Measurements from ENCODE around the gene EIF2D. TPM values are rescaled to one million over a fixed set of nuclear protein-coding genes. Genes with fewer than 3 reads are reported as not detected.
A peak's percentile ranks its signal among the peaks of the same experiment; 100 is the strongest.

The EIF2D gene
- total and polyA plus RNA-seq, 7 experiments from 2014 or later = 33.5 to 73.0 (median 53.4) TPM

DNA sequence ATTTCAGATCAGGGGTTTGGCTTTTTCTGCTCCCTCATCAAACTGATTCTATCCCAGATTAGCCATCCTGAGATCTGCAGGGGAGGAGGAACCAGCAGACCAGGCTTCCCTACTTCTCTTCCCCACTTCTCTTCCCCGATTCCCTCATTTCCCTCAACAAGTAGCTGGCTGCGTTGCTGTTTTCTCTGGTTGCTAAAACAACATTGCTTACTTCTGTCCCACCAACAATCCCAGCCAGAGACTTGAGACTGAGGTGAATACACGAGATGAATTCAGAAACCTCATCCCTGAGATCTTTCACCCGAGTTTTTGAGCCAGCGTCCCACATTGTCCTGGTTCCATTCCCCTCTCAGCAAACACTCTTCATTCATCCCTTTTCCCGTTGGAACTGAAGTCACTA lies 45.5 kb upstream of the EIF2D start:
- H3K9me3 ChIP-seq (ENCODE audit: control insufficient read depth in 2 of 3, low read length in 3 of 3) = no peaks in the 10 kb centered on the region
- Mint-ChIP-seq H3K36me3 (peaks cover 0 to 3% (median 0%) of the 10 kb centered on the region in 5 donors), H3K4me3 (no peak overlapping the region), H3K27me3 (peaks cover 13 to 35% (median 31%) of the 10 kb centered on the region in 5 donors), H3K4me1 (peaks cover 5 to 13% (median 10%) of the 10 kb centered on the region in 7 donors), H3K27ac (no peak overlapping the region), H3K9me3 (no peaks in the 10 kb centered on the region)
- H3K4me3 ChIP-seq (ENCODE audit: low read length) = no peak overlapping the region
- H3K27ac ChIP-seq (ENCODE audit: low read depth, low read length) = no peak overlapping the region
- intact Hi-C loops (cut with micrococcal nuclease) = loop anchor here (1.0 to 2.0 kb wide), 3 partner anchors 59 to 325 kb away; no protein-coding TSS in a partner anchor
- ChIA-PET CTCF (interaction anchor here (0.7 to 1.3 kb wide), 3 partner anchors 19 to 1134 kb away, joined by 3 read pairs; no protein-coding TSS in a partner anchor), POLR2A (interaction anchor here (0.6 kb wide), 2 partner anchors 53 to 167 kb away, joined by 3 to 4 read pairs; no protein-coding TSS in a partner anchor)
- no peaks in the 10 kb centered on the region for H3K4me1 ChIP-seq (ENCODE audit: control insufficient read depth in 2 of 2, insufficient read depth in 2 of 2, low read length in 2 of 2)
- no peaks in the 10 kb centered on the region for H3K36me3 ChIP-seq (ENCODE audit: control insufficient read depth in 2 of 3, insufficient read depth in 3 of 3, low read length in 3 of 3)
- ATAC-seq = no peak
- no peak for DNase-seq
- H3K27me3 ChIP-seq (ENCODE audit: control insufficient read depth in 2 of 2, insufficient read depth in 2 of 2, low read length in 2 of 2) = peaks cover 0 to 4% of the 10 kb centered on the region in 2 donors

DNA sequence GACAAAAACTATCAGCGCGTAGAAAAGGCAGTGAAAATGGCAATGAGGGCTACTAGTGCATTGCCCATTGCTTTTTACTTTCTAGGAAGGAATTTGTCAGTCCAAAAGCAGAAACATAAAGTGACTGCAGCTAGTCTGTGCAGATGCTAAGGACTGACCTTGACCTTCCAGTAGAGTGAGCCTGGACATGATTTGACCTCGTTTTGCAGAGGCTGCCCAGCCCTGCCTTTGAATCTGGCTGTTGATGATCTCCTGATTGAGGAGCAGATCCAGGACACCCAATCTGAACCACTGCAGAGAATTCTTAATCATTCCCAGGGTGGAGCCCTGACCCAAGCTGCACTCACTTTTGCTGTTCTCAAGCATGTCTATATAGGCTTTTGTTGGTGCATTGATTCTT lies 44.7 kb upstream of the EIF2D start:
- Mint-ChIP-seq H3K4me3 (no peak overlapping the region), H3K4me1 (peaks cover 5 to 12% (median 9%) of the 10 kb centered on the region in 7 donors), H3K9me3 (no peaks in the 10 kb centered on the region), H3K27me3 (peaks cover 13 to 34% (median 26%) of the 10 kb centered on the region in 5 donors), H3K27ac (peak overlapping the region in 1 of 9 donors; percentile 42), H3K36me3 (peaks cover 0 to 7% (median 0%) of the 10 kb centered on the region in 5 donors)
- no peak overlapping the region for H3K27ac ChIP-seq (ENCODE audit: low read depth, low read length)
- intact Hi-C loops (cut with micrococcal nuclease) = no loop called here
- ChIA-PET CTCF (interaction anchor here (1.1 to 3.4 kb wide), 3 partner anchors 16 to 22 kb away, joined by 3 to 15 read pairs (median 3); partner anchors contain the start of gene DYRK3), POLR2A (no interaction called here)
- no peak overlapping the region for H3K4me3 ChIP-seq (ENCODE audit: low read length)
- DNase-seq (no peak), ATAC-seq (no peak)
- H3K27me3 ChIP-seq (ENCODE audit: control insufficient read depth in 2 of 2, insufficient read depth in 2 of 2, low read length in 2 of 2) = peaks cover 0 to 4% of the 10 kb centered on the region in 2 donors
- H3K4me1 ChIP-seq (ENCODE audit: control insufficient read depth in 2 of 2, insufficient read depth in 2 of 2, low read length in 2 of 2) = no peaks in the 10 kb centered on the region
- H3K9me3 ChIP-seq (ENCODE audit: control insufficient read depth in 2 of 3, low read length in 3 of 3) = no peaks in the 10 kb centered on the region
- no peaks in the 10 kb centered on the region for H3K36me3 ChIP-seq (ENCODE audit: control insufficient read depth in 2 of 3, insufficient read depth in 3 of 3, low read length in 3 of 3)

DNA sequence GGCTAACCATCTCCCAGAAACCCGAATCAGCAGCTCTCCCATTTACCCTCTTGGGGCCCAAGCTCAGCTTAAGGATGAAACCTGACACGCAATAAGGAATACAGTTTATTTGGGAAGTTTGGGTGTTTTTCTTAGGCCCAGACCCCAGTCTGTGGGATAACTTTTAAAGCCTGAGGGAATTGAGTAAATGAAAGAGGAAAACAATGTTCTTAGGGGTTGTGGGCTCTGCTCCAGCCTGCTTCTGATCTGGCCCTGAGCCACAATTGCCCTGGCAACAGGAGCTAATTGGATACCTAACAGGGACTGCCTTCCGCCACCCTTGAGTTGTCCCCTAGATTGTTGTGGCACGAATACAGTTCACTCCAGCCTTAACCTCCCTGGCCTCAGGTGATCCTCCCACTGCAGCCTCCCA lies 43.2 kb upstream of the EIF2D start:
- H3K4me1 Mint-ChIP-seq = peaks cover 5 to 12% (median 9%) of the 10 kb centered on the region in 7 donors
- CTCF ChIA-PET = interaction anchor here (0.6 to 3.7 kb wide), 3 partner anchors 8 to 110 kb away, joined by 3 to 19 read pairs (median 15); partner anchors contain the start of gene DYRK3

DNA sequence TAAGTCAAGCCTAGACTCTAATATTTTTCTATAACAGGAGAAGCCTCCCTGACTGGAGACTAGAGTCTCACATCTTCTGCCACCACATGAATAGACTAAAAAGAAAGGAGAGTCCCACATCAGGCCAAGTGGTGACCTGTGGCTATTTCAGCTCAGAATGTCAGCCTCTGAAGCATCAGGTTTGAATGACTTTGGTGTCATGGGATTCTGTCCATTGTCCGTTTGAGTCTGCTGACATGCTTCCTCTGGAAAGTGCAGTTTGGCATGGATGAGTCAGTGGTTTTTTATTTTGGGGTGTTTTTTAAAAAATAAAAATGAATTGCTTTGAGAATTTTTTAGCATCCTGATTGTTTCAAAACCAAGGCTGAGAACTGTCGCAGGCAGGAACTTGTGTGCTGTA lies 42.6 kb upstream of the EIF2D start:
- no peak overlapping the region for H3K4me3 Mint-ChIP-seq

More for the DNA sequence above, 43.2 kb upstream of the EIF2D start:
- Mint-ChIP-seq H3K27ac (no peak overlapping the region), H3K27me3 (peaks cover 13 to 30% (median 22%) of the 10 kb centered on the region in 5 donors), H3K9me3 (no peaks in the 10 kb centered on the region), H3K4me3 (no peak overlapping the region), H3K36me3 (peaks cover 0 to 14% (median 0%) of the 10 kb centered on the region in 5 donors)
- intact Hi-C loops (cut with micrococcal nuclease) = no loop called here
- no peaks in the 10 kb centered on the region for H3K9me3 ChIP-seq (ENCODE audit: control insufficient read depth in 2 of 3, low read length in 3 of 3)
- H3K36me3 ChIP-seq (ENCODE audit: control insufficient read depth in 2 of 3, insufficient read depth in 3 of 3, low read length in 3 of 3) = no peaks in the 10 kb centered on the region
- ATAC-seq (no peak), DNase-seq (no peak)
- no peak overlapping the region for H3K27ac ChIP-seq (ENCODE audit: low read depth, low read length)
- peaks cover 0 to 4% of the 10 kb centered on the region in 2 donors for H3K27me3 ChIP-seq (ENCODE audit: control insufficient read depth in 2 of 2, insufficient read depth in 2 of 2, low read length in 2 of 2)
- no peak overlapping the region for H3K4me3 ChIP-seq (ENCODE audit: low read length)
- H3K4me1 ChIP-seq (ENCODE audit: control insufficient read depth in 2 of 2, insufficient read depth in 2 of 2, low read length in 2 of 2) = no peaks in the 10 kb centered on the region
- POLR2A ChIA-PET = no interaction called here

DNA sequence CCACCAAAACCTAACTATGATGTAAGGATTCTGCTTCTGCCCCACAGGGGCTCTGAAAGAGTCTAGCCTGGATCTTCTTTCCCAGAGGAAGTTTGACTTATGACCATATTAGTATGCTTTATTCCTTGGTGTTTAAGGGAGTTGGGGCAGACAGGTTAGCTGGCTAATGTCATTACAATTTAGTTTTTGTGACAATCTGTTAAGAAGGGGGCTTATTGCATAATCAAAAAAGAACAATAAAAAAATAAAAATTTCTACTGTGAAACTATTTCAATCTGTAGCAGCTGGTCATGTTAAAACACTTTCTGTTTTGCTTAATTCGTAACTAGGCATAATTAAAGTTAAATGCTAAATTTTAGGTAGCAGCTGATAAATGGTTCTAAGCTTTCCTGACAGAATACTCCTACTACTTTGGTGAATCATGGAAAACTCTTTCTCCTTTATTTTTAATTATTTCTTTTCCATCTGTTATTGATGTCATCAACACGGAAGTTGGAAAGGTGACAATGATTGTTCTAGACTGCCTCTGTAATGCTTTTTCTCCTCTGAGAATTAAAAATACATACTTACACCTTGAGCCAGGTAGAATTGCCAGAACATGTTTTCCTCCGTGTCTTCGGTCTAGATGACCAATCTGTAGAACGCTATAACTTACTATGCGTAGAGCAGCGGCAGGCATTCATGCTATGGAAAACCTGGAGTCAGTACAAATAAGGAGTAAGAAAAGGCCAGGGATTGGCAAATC lies 41.6 kb upstream of the EIF2D start:
- Mint-ChIP-seq H3K27ac (no peak overlapping the region), H3K4me3 (no peak overlapping the region), H3K4me1 (peaks cover 5 to 10% (median 9%) of the 10 kb centered on the region in 7 donors), H3K27me3 (peaks cover 13 to 26% (median 21%) of the 10 kb centered on the region in 5 donors), H3K9me3 (no peaks in the 10 kb centered on the region), H3K36me3 (peaks cover 0 to 20% (median 0%) of the 10 kb centered on the region in 5 donors)
- ATAC-seq (no peak), DNase-seq (no peak)
- CTCF ChIA-PET = interaction anchor here (0.5 to 3.7 kb wide), 4 partner anchors 10 to 328 kb away, joined by 3 to 19 read pairs (median 10); partner anchors contain the start of gene DYRK3
- Histone ChIP-seq H3K36me3 (ENCODE audit: control insufficient read depth in 2 of 3, insufficient read depth in 3 of 3, low read length in 3 of 3) (no peaks in the 10 kb centered on the region), H3K4me3 (ENCODE audit: low read length) (no peak overlapping the region), H3K4me1 (ENCODE audit: control insufficient read depth in 2 of 2, insufficient read depth in 2 of 2, low read length in 2 of 2) (no peaks in the 10 kb centered on the region), H3K27me3 (ENCODE audit: control insufficient read depth in 2 of 2, insufficient read depth in 2 of 2, low read length in 2 of 2) (peaks cover 0 to 4% of the 10 kb centered on the region in 2 donors), H3K27ac (ENCODE audit: low read depth, low read length) (no peak overlapping the region), H3K9me3 (ENCODE audit: control insufficient read depth in 2 of 3, low read length in 3 of 3) (no peaks in the 10 kb centered on the region)
- POLR2A ChIA-PET = interaction anchor here (0.5 kb wide), 1 partner anchor 90 kb away, joined by 3 read pairs; no protein-coding TSS in a partner anchor
- intact Hi-C loops (cut with micrococcal nuclease) = no loop called here

More for the DNA sequence above, 42.6 kb upstream of the EIF2D start:
- Mint-ChIP-seq H3K9me3 (no peaks in the 10 kb centered on the region), H3K4me1 (peaks cover 5 to 11% (median 9%) of the 10 kb centered on the region in 7 donors), H3K36me3 (peaks cover 0 to 14% (median 0%) of the 10 kb centered on the region in 5 donors), H3K27me3 (peaks cover 13 to 26% (median 21%) of the 10 kb centered on the region in 5 donors), H3K27ac (no peak overlapping the region)
- Histone ChIP-seq H3K4me3 (ENCODE audit: low read length) (no peak overlapping the region), H3K9me3 (ENCODE audit: control insufficient read depth in 2 of 3, low read length in 3 of 3) (no peaks in the 10 kb centered on the region), H3K36me3 (ENCODE audit: control insufficient read depth in 2 of 3, insufficient read depth in 3 of 3, low read length in 3 of 3) (no peaks in the 10 kb centered on the region), H3K27ac (ENCODE audit: low read depth, low read length) (no peak overlapping the region), H3K27me3 (ENCODE audit: control insufficient read depth in 2 of 2, insufficient read depth in 2 of 2, low read length in 2 of 2) (peaks cover 0 to 4% of the 10 kb centered on the region in 2 donors), H3K4me1 (ENCODE audit: control insufficient read depth in 2 of 2, insufficient read depth in 2 of 2, low read length in 2 of 2) (no peaks in the 10 kb centered on the region)
- POLR2A ChIA-PET = no interaction called here
- no peak for ATAC-seq
- CTCF ChIA-PET = interaction anchor here (3.4 to 3.7 kb wide), 2 partner anchors 9 to 20 kb away, joined by 15 to 19 read pairs; partner anchors contain the start of gene DYRK3
- DNase-seq = no peak
- intact Hi-C loops (cut with micrococcal nuclease) = no loop called here

DNA sequence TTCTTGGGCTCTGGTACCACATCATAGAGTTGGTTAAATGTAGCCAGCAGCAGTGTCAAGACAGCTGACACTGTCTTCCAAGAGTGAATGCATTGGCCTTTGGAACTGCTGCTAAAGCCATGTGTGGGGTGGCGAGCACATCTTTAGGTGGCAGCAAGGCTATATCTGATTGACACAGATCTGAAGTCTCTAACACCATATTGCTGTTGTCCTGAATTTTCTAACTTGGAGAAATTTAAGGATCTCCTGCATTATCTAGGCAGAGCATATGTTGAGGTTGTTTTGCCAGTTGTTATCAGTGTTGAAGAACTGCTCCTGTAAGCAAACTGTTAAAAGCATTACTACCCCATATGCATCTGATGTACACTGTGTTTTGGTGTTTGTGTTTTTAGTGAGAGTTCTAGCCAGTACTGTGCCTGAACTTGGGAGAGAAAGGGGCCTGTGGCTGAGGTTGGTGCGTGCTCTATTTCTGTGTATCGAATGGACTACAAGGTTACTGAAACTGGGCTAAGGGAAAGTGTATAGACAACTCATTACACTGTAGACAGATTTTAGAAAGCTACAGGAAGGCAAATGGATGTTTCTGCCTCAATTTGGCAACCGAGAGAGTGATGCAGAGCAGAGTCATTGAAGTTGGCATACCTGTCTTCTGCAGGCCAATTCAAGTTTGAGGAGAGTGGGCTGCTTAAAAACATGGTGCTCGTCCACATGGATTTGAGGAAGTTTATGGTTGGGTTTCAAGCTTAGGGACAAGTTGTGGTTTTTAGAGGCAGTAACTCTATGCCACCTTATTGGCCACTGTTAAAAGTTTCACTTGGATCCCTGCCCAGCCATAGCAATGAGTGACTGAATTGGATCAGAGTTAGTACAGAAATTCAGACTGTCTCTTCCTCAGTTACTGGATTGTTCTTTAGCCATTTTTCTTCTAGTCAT lies 40.0 kb upstream of the EIF2D start:
- ChIA-PET POLR2A (no interaction called here), CTCF (interaction anchor here (3.7 kb wide), 1 partner anchor 12 kb away, joined by 19 read pairs; no protein-coding TSS in a partner anchor)
- ATAC-seq (no peak), DNase-seq (no peak)
- Histone ChIP-seq H3K27me3 (ENCODE audit: control insufficient read depth in 2 of 2, insufficient read depth in 2 of 2, low read length in 2 of 2) (no peaks in the 10 kb centered on the region), H3K27ac (ENCODE audit: low read depth, low read length) (no peak overlapping the region), H3K9me3 (ENCODE audit: control insufficient read depth in 2 of 3, low read length in 3 of 3) (no peaks in the 10 kb centered on the region), H3K36me3 (ENCODE audit: control insufficient read depth in 2 of 3, insufficient read depth in 3 of 3, low read length in 3 of 3) (no peaks in the 10 kb centered on the region), H3K4me1 (ENCODE audit: control insufficient read depth in 2 of 2, insufficient read depth in 2 of 2, low read length in 2 of 2) (no peaks in the 10 kb centered on the region), H3K4me3 (ENCODE audit: low read length) (no peak overlapping the region)
- H3K27ac Mint-ChIP-seq = no peak overlapping the region
- H3K36me3 Mint-ChIP-seq = peaks cover 0 to 26% (median 0%) of the 10 kb centered on the region in 5 donors
- H3K9me3 Mint-ChIP-seq = no peaks in the 10 kb centered on the region
- peaks cover under 1 to 9% (median 4%) of the 10 kb centered on the region in 5 donors for H3K27me3 Mint-ChIP-seq
- H3K4me1 Mint-ChIP-seq = peaks cover 0 to 2% (median 0%) of the 10 kb centered on the region in 7 donors
- no peak overlapping the region for H3K4me3 Mint-ChIP-seq
- intact Hi-C loops (cut with micrococcal nuclease) = no loop called here
